GM23338 (cell line): ENCODE measurements around the gene ACSF2. TPM values are rescaled to one million over a fixed set of nuclear protein-coding genes. Genes with fewer than 3 reads are reported as not detected.

Source experiments
- ATAC-seq: fragments of 200-7000 bp; cut with Tn5 transposase; 3 replicates; pipeline ENCODE4 v1.9.1; 2020
- DNase-seq: peaks from one replicate; pipeline ENCODE4 v3.0.0-alpha.2; 2015; ENCODE audit warnings: low spot score
- H2AFZ ChIP-seq: fragments of 200-600 bp; sonication (generic); 2 replicates; pipeline ENCODE4 v1.8.0; 2016; ENCODE audit warnings: antibody characterized with exemption, mild to moderate bottlenecking, moderate library complexity
- H3F3A ChIP-seq: fragments of 200-600 bp; sonication (generic); replicated peaks from 2 replicates; pipeline ENCODE4 v1.8.0; 2017; ENCODE audit warnings: antibody characterized with exemption, mixed run types, low read depth
- H3K27ac ChIP-seq: fragments of 200-600 bp; sonication (generic); 2 replicates; pipeline ENCODE4 v1.6.1; 2016; ENCODE audit warnings: low read depth
- H3K27me3 ChIP-seq: fragments of 200-600 bp; sonication (generic); 2 replicates; pipeline ENCODE4 v1.8.0; 2016; ENCODE audit warnings: mild to moderate bottlenecking, mixed run types, moderate library complexity; ENCODE audit not compliant: insufficient read depth
- H3K36me3 ChIP-seq: fragments of 200-600 bp; sonication (generic); 2 replicates; pipeline ENCODE4 v1.8.0; 2016; ENCODE audit warnings: mild to moderate bottlenecking; ENCODE audit not compliant: insufficient read depth
- H3K4me1 ChIP-seq: fragments of 200-600 bp; sonication (generic); 2 replicates; pipeline ENCODE4 v1.8.0; 2016; ENCODE audit warnings: mild to moderate bottlenecking, moderate library complexity; ENCODE audit not compliant: insufficient read depth
- H3K4me2 ChIP-seq: fragments of 200-600 bp; sonication (generic); 2 replicates; pipeline ENCODE4 v1.7.1; 2017; ENCODE audit warnings: mixed run types
- H3K4me3 ChIP-seq: fragments of 200-600 bp; sonication (generic); 2 replicates; pipeline ENCODE4 v1.6.1; 2016; ENCODE audit warnings: mixed run types
- H3K79me2 ChIP-seq: fragments of 200-600 bp; sonication (generic); replicated peaks from 2 replicates; pipeline ENCODE4 v1.8.0; 2017; ENCODE audit warnings: mild to moderate bottlenecking; ENCODE audit not compliant: insufficient read depth
- H3K9me2 ChIP-seq: fragments of 200-600 bp; sonication (generic); 2 replicates; pipeline ENCODE4 v1.8.0; 2017; ENCODE audit not compliant: insufficient read depth
- H4K20me1 ChIP-seq: fragments of 200-600 bp; sonication (generic); replicated peaks from 2 replicates; pipeline ENCODE4 v1.8.0; 2017; ENCODE audit warnings: mild to moderate bottlenecking; ENCODE audit not compliant: insufficient read depth
- H3K27ac Mint-ChIP-seq: 2 replicates; pipeline ENCODE4 v1.8.0; 2020; ENCODE audit warnings: inconsistent platforms, mild to moderate bottlenecking, moderate library complexity, mixed read lengths
- H3K27me3 Mint-ChIP-seq: 3 replicates; pipeline ENCODE4 v1.8.0; 2022; ENCODE audit warnings: low read depth, mild to moderate bottlenecking, moderate library complexity, mixed read lengths, inconsistent platforms; ENCODE audit not compliant: insufficient read depth, poor library complexity
- H3K36me3 Mint-ChIP-seq: 3 replicates; pipeline ENCODE4 v1.8.0; 2021; ENCODE audit warnings: low read depth, mild to moderate bottlenecking, inconsistent platforms, moderate library complexity, mixed read lengths
- H3K4me1 Mint-ChIP-seq: 3 replicates; pipeline ENCODE4 v1.8.0; 2020; ENCODE audit warnings: mild to moderate bottlenecking, inconsistent platforms, mixed read lengths
- H3K4me3 Mint-ChIP-seq: 3 replicates; pipeline ENCODE4 v1.8.0; 2021; ENCODE audit warnings: moderate library complexity, mild to moderate bottlenecking, inconsistent platforms, mixed read lengths
- H3K9me3 Mint-ChIP-seq: 3 replicates; pipeline ENCODE4 v1.8.0; 2020; ENCODE audit warnings: moderate library complexity, mild to moderate bottlenecking, inconsistent platforms, mixed read lengths
- CREB1 ChIP-seq: fragments of 250-450 bp; sonication (Bioruptor Pico); IDR thresholded peaks from 2 replicates; pipeline ENCODE4 v1.5.0; 2020; ENCODE audit warnings: low read depth, mild to moderate bottlenecking, moderate library complexity
- EZH2 ChIP-seq: fragments of 200-600 bp; sonication (generic); IDR thresholded peaks from one replicate; pipeline ENCODE4 v1.8.0; 2017; ENCODE audit warnings: antibody characterized with exemption, mild to moderate bottlenecking, low read depth; ENCODE audit not compliant: unreplicated experiment
- EZH2phosphoT487 ChIP-seq: fragments of 200-600 bp; sonication (generic); IDR thresholded peaks from one replicate; pipeline ENCODE4 v1.8.1; 2018; ENCODE audit warnings: antibody characterized with exemption; ENCODE audit not compliant: unreplicated experiment
- JUNB ChIP-seq: IDR thresholded peaks from one replicate; pipeline ENCODE4 v1.6.1; 2016; ENCODE audit warnings: antibody characterized with exemption; ENCODE audit not compliant: unreplicated experiment
- NANOG ChIP-seq: IDR thresholded peaks from 2 replicates; pipeline ENCODE4 v1.6.1; 2016; ENCODE audit warnings: antibody characterized with exemption, borderline replicate concordance
- POLR2AphosphoS5 ChIP-seq: IDR thresholded peaks from 2 replicates; pipeline ENCODE4 v1.6.1; 2016; ENCODE audit warnings: antibody characterized with exemption, low read depth
- REST ChIP-seq: IDR thresholded peaks from one replicate; pipeline ENCODE4 v1.6.1; 2018; ENCODE audit warnings: antibody characterized with exemption; ENCODE audit not compliant: unreplicated experiment
- STAT1 ChIP-seq: IDR thresholded peaks from one replicate; pipeline ENCODE4 v1.6.1; 2016; ENCODE audit warnings: antibody characterized with exemption; ENCODE audit not compliant: unreplicated experiment
- ZNF331 ChIP-seq: fragments of 250-450 bp; sonication (Bioruptor Pico); IDR thresholded peaks from 2 replicates; pipeline ENCODE4 v1.5.0; 2020; ENCODE audit warnings: low read depth, mild to moderate bottlenecking, moderate library complexity
- polyA plus RNA-seq: library from polyadenylated mRNA; unstranded; fragments of >200 nt; fragmentation: Nextera tagmentation; extraction: Ambion mirVana; gene quantifications from 2 replicates; pipeline ENCODE4 v1.2.1, GENCODE V29; 2016
- total RNA-seq: library from RNA; depleted of rRNA; stranded (reverse); fragments of >200 nt; shearing (Covaris generic); gene quantifications from 2 replicates; pipeline ENCODE4 v1.2.3, GENCODE V29; 2014
- TF ChIP-seq, protein P1 (sequence below), 2 experiments: fragments of 200-600 bp in 1 of 2; sonication (generic) in 1 of 2; conservative IDR thresholded peaks; 2 replicates each; pipeline versions ENCODE4 v1.5.1 to v1.6.1; 2016 to 2017; ENCODE audit warnings: antibody characterized with exemption in 2 of 2, low read depth in 2 of 2, mild to moderate bottlenecking in 2 of 2, moderate library complexity in 1 of 2
- TF ChIP-seq, protein P2 (sequence below): IDR thresholded peaks from 2 replicates; pipeline ENCODE4 v1.6.1; 2016; ENCODE audit warnings: antibody characterized with exemption

The ACSF2 gene
- total and polyA plus RNA-seq, 2 experiments from 2014 or later, result 6.9 to 12.4 TPM

- Mint-ChIP-seq H3K27ac (no peak overlapping the region), H3K9me3 (no peaks in the 10 kb centered on the region), H3K4me1 (peaks cover 6% of the 10 kb centered on the region; the same call in 2 of the 3 replicates), H3K36me3 (no peaks in the 10 kb centered on the region), H3K27me3 (peaks cover 3% of the 10 kb centered on the region), H3K4me3 (no peak overlapping the region)
- Histone ChIP-seq H3K4me3 (no peak overlapping the region), H3K27ac (no peak overlapping the region), H2AFZ (no peak overlapping the region), H3K36me3 (no peaks in the 10 kb centered on the region), H3K27me3 (no peaks in the 10 kb centered on the region), H3F3A (no peaks in the 10 kb centered on the region), H3K9me2 (no peaks in the 10 kb centered on the region), H4K20me1 (no peaks in the 10 kb centered on the region), H3K4me1 (peaks cover 5% of the 10 kb centered on the region; the same call in 1 of the 2 replicates), H3K79me2 (no peaks in the 10 kb centered on the region), H3K4me2 (no peak overlapping the region)
- no peak for DNase-seq
- no peak for ATAC-seq
- TF ChIP-seq, protein P1, sequence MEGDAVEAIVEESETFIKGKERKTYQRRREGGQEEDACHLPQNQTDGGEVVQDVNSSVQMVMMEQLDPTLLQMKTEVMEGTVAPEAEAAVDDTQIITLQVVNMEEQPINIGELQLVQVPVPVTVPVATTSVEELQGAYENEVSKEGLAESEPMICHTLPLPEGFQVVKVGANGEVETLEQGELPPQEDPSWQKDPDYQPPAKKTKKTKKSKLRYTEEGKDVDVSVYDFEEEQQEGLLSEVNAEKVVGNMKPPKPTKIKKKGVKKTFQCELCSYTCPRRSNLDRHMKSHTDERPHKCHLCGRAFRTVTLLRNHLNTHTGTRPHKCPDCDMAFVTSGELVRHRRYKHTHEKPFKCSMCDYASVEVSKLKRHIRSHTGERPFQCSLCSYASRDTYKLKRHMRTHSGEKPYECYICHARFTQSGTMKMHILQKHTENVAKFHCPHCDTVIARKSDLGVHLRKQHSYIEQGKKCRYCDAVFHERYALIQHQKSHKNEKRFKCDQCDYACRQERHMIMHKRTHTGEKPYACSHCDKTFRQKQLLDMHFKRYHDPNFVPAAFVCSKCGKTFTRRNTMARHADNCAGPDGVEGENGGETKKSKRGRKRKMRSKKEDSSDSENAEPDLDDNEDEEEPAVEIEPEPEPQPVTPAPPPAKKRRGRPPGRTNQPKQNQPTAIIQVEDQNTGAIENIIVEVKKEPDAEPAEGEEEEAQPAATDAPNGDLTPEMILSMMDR (conservative IDR thresholded peaks at IDR 0.05; ENCODE audit: low read depth in 2 of 2), result no peak
- TF ChIP-seq JUNB, result no peak
- no peak for TF ChIP-seq REST
- TF ChIP-seq CREB1 (CRISPR knock-in tag), result no peak
These were observed 18.1 kb upstream of the ACSF2 start for GRCh38 chr17:50407921-50408320.

- Histone ChIP-seq H4K20me1 (no peaks in the 10 kb centered on the region), H3K9me2 (no peaks in the 10 kb centered on the region), H3K4me3 (no peak overlapping the region), H2AFZ (no peak overlapping the region), H3K27me3 (no peaks in the 10 kb centered on the region), H3K27ac (no peak overlapping the region), H3K79me2 (no peaks in the 10 kb centered on the region), H3K4me1 (no peaks in the 10 kb centered on the region), H3K36me3 (no peaks in the 10 kb centered on the region), H3F3A (no peaks in the 10 kb centered on the region), H3K4me2 (no peak overlapping the region)
- no peak overlapping the region for H3K27ac Mint-ChIP-seq
- no peak overlapping the region for H3K4me3 Mint-ChIP-seq
- ATAC-seq, result no peak
- H3K4me1 Mint-ChIP-seq, result no peaks in the 10 kb centered on the region; the same call in 2 of the 3 replicates
- no peak for DNase-seq
- H3K36me3 Mint-ChIP-seq, result no peaks in the 10 kb centered on the region
- H3K27me3 Mint-ChIP-seq, result no peaks in the 10 kb centered on the region
- H3K9me3 Mint-ChIP-seq, result no peaks in the 10 kb centered on the region; the same call in 2 of the 3 replicates
- TF ChIP-seq EZH2, result no peak
- no peak for TF ChIP-seq CREB1 (CRISPR knock-in tag)
- TF ChIP-seq POLR2AphosphoS5, result no peak
- TF ChIP-seq STAT1, result no peak
- no peak for TF ChIP-seq JUNB
- TF ChIP-seq, protein P1 (conservative IDR thresholded peaks at IDR 0.05; ENCODE audit: low read depth in 2 of 2), result no peak
- no peak for TF ChIP-seq REST
- TF ChIP-seq EZH2phosphoT487, result no peak
- TF ChIP-seq, protein P2, sequence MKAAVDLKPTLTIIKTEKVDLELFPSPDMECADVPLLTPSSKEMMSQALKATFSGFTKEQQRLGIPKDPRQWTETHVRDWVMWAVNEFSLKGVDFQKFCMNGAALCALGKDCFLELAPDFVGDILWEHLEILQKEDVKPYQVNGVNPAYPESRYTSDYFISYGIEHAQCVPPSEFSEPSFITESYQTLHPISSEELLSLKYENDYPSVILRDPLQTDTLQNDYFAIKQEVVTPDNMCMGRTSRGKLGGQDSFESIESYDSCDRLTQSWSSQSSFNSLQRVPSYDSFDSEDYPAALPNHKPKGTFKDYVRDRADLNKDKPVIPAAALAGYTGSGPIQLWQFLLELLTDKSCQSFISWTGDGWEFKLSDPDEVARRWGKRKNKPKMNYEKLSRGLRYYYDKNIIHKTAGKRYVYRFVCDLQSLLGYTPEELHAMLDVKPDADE, result no peak
- TF ChIP-seq ZNF331 (CRISPR knock-in tag), result no peak
- no peak for TF ChIP-seq NANOG
These were observed 13.8 kb upstream of the ACSF2 start for GRCh38 chr17:50412188-50412732.
